ENCODE data around the gene UBE2D1. TPM values are rescaled to one million over a fixed set of nuclear protein-coding genes. Genes with fewer than 3 reads are reported as not detected.

Gene UBE2D1
- total RNA-seq, 1 donor, result 64.3 TPM

DNA sequence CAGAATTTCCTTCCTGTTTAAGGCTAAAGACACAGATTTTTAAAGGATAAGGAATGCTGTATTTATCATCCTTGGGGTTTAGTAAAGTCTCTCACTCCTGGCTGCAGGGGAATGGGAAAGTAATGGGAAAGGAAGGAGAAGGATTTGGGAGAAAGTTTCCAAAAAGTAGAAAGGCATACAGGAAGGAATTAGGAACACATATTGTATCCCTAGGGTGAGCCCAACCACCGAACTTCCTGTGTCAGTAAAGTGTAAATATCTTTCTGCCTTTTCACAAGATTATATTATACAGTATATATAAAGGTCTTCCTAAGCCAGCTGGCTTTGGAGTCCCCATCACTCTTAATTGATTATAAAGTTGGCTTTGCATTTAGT is 12.0 kb upstream of the UBE2D1 start:
- Histone ChIP-seq H3K4me1 (ENCODE audit: insufficient read depth, low read length) (peaks cover 14% of the 10 kb centered on the region), H3K27me3 (ENCODE audit: insufficient read depth, low read length) (no peaks in the 10 kb centered on the region), H3K9me3 (ENCODE audit: low read depth, low read length) (no peaks in the 10 kb centered on the region), H3K4me3 (ENCODE audit: low read length) (no peak overlapping the region)

DNA sequence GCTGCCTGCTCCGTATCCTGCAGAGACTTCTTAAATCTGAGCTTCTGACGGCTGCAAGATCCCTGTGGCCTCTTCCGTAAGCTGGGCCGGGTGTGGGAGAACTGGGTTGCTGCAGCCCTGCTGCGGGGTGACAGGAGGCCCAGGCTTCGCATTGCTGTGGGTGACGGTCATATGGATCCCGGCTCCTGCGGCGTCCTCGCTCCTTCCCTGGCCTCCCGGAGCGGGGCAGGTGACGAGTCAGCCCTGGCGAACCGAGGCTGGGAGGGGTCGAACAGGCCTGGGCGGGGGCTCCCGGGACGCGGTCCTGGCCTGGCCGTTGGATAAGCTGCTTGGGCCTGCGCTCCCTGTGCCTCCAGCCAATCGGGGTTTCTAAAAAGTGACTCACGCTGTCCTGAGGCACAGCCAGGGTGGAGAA is 7.8 kb upstream of the UBE2D1 start:
- H3K4me3 ChIP-seq (ENCODE audit: low read length), result no peak overlapping the region
- peaks cover 36% of the 10 kb centered on the region for H3K4me1 ChIP-seq (ENCODE audit: insufficient read depth, low read length)
- no peaks in the 10 kb centered on the region for H3K9me3 ChIP-seq (ENCODE audit: low read depth, low read length)
- H3K27me3 ChIP-seq (ENCODE audit: insufficient read depth, low read length), result no peaks in the 10 kb centered on the region

DNA sequence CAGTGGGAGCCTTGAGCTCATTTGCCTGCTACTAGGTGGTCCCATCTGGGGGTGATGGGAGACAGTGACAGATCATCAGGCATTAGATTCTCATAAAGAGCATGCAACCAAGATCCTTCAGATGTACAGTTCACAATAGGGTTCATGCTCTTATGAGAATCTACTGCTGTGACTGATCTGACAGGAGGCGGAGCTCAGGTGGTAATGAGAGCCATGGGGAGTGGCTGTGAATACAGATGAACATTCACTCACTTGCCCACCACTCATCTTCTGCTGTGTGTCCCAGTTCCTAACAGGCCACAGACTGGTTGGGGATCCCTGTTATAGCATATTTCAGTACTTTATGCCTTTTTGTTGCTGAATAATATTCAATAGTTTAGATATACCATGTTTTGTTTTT is 6.6 kb upstream of the UBE2D1 start:
- Histone ChIP-seq H3K27me3 (ENCODE audit: insufficient read depth, low read length) (no peaks in the 10 kb centered on the region), H3K9me3 (ENCODE audit: low read depth, low read length) (no peaks in the 10 kb centered on the region), H3K4me3 (ENCODE audit: low read length) (no peak overlapping the region), H3K4me1 (ENCODE audit: insufficient read depth, low read length) (peaks cover 29% of the 10 kb centered on the region)

DNA sequence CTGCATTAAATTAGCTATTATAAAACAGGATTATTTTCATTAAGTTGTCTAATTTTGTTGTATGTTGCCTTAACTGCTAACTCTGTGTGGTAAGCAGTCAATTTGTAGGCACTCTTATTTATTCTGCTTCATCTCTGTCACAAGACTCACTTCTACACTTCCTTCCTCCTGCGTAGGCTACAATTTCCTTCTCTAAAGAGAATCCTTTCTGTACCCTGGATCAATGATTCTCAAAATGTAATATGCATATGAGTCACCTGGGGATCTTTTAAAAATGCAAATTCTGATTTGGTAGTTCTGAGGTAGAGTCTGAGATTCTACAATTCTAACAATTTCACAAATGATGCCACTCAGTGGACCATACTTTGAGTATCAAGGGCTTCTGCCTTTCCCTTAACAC is 4.4 kb upstream of the UBE2D1 start:
- no peaks in the 10 kb centered on the region for H3K27me3 ChIP-seq (ENCODE audit: insufficient read depth, low read length)
- no peak overlapping the region for H3K4me3 ChIP-seq (ENCODE audit: low read length)
- peaks cover 32% of the 10 kb centered on the region for H3K4me1 ChIP-seq (ENCODE audit: insufficient read depth, low read length)
- no peaks in the 10 kb centered on the region for H3K9me3 ChIP-seq (ENCODE audit: low read depth, low read length)

DNA sequence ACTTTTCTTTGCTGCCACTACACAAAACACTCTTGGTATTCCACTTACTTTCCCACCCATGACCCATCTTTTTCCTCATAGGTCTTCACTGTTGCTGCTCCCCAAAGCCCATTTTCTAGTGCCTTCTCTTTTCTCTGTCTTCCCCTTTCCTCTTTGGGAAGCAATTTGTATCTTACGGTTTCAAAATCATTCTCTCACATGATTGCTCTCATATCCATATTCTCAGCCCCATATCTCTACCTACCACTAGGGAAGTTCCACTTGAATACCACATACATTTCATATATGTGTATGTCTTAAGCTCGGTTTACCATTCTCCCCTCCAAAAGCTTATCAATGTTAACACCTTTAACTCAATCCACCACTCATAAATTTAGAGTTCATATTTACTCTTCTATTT is 3.2 kb upstream of the UBE2D1 start:
- H3K9me3 ChIP-seq (ENCODE audit: low read depth, low read length), result no peaks in the 10 kb centered on the region

DNA sequence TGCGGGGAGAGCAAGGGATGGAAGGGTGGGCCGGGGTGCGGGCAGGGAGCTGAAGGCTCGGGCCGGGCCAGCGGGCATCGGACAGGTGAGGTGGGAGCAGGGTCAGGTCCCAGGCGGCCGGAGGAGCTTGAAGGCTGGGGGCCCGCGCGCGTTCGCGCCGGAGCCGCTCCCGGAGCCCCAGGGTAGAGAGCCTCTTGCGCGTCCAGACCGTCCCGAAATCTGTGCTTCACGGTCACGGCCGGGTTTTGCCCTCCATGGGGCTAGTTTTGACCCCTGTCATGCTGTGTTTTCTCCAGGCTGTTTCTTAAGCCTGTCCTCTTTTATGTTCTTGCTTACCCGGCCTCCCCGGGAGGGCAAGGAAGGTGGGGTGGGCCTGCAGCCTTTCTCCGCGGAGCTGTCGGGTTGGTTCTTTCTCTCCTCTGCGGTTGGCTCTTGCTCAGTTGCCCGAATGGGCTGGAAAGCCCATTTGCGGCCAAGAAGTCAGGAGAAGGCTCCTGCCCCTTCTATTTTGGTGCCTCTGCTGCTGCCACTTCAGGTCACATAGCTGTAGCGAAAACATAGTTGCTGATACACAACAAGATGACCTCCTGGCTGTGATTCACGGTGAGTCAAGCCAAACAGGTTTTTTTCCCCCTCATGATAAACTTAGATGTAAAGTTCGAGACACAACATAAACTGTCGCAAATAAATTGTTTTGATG is 650 bp downstream of the UBE2D1 start:
- H3K9me3 ChIP-seq (ENCODE audit: low read depth, low read length), result no peaks in the 10 kb centered on the region
- peaks cover 52% of the 10 kb centered on the region for H3K4me1 ChIP-seq (ENCODE audit: insufficient read depth, low read length)
- no peaks in the 10 kb centered on the region for H3K27me3 ChIP-seq (ENCODE audit: insufficient read depth, low read length)
- H3K4me3 ChIP-seq (ENCODE audit: low read length), result peak overlapping the region; percentile 84

More for the DNA sequence above, 3.2 kb upstream of the UBE2D1 start:
- Histone ChIP-seq H3K4me1 (ENCODE audit: insufficient read depth, low read length) (peaks cover 43% of the 10 kb centered on the region), H3K27me3 (ENCODE audit: insufficient read depth, low read length) (no peaks in the 10 kb centered on the region), H3K4me3 (ENCODE audit: low read length) (no peak overlapping the region)

DNA sequence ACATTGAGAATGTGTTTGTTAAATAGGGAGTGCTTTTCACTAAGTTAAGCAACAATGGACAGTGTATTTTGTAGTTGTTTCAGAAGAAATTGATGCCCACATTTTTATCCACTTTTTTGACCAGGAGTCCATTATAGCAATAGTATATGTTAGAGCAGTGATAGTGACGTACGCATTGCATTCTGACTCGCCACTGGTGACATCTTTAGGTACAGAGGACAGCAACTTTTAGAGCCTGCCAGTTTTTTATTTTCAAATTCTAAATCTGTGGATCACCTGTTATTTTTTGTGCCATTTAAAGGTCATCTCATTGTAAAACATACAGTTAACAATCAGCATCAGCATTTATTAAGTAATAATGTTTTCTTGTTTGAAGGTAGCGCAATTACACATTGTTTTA is 1.4 kb downstream of the UBE2D1 start:
- Histone ChIP-seq H3K4me1 (ENCODE audit: insufficient read depth, low read length) (peaks cover 44% of the 10 kb centered on the region), H3K9me3 (ENCODE audit: low read depth, low read length) (no peaks in the 10 kb centered on the region), H3K27me3 (ENCODE audit: insufficient read depth, low read length) (no peaks in the 10 kb centered on the region), H3K4me3 (ENCODE audit: low read length) (peak overlapping the region; percentile 84)

DNA sequence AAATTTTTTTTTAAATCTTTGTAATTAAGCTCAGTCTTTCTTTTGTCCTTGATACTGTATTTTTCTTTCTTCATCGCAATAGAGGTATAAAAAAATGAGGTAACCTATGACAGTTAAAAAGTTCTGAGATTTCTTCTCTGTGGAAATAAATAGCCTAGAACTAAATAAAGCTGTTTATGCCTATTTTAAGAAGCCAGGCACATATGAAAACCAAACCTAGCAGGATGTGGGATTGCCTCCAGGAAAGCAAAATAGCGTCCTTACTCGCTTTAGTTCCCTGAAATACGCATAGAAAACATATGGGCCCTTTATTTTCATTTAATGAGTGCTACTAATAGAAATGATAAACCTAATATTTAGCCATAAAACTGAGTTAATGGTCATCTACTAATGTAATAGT is 6.6 kb downstream of the UBE2D1 start:
- Histone ChIP-seq H3K4me1 (ENCODE audit: insufficient read depth, low read length) (peaks cover 25% of the 10 kb centered on the region), H3K9me3 (ENCODE audit: low read depth, low read length) (no peaks in the 10 kb centered on the region)

DNA sequence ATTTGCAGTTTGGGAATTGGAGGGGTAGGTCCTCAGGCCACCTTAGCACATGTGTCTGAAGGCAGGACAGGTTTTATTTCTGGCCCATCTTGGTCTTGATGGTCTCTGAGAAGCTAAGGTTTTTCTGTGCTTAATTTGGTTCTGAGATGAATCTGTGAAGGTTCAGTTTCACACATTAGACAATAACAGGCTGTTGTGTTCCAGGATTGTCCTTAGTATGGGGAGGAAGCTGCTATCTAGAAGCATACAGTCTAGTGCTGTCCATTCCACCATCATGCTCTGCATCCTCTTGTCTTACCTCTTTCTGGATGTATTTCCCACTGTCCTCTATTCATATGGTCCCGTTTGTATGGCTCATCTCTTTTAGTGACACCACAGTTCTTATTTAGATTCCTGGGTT is 7.1 kb downstream of the UBE2D1 start:
- H3K9me3 ChIP-seq (ENCODE audit: low read depth, low read length), result no peaks in the 10 kb centered on the region
- no peaks in the 10 kb centered on the region for H3K27me3 ChIP-seq (ENCODE audit: insufficient read depth, low read length)
- no peak overlapping the region for H3K4me3 ChIP-seq (ENCODE audit: low read length)
- H3K4me1 ChIP-seq (ENCODE audit: insufficient read depth, low read length), result peaks cover 21% of the 10 kb centered on the region

More for the DNA sequence above, 6.6 kb downstream of the UBE2D1 start:
- Histone ChIP-seq H3K27me3 (ENCODE audit: insufficient read depth, low read length) (no peaks in the 10 kb centered on the region), H3K4me3 (ENCODE audit: low read length) (no peak overlapping the region)

DNA sequence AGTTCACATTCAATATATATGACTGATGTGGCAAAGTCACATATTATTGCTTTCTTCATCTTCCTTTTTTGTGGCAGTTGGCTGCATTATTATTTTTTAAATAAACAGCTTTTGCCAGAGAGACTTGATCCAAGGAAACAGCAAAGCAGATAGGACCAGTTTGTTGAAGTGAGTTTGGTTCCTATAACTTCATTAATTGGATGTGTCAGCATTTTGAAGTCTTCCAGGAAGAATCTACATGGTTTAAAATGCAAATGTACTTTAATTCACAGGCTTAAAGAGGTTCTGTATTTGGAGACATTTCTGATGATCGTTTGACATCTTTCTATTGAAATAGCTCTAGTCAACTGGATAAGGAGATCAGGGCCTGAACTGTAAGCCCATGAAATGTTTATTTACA is 13.2 kb downstream of the UBE2D1 start:
- Histone ChIP-seq H3K9me3 (ENCODE audit: low read depth, low read length) (no peaks in the 10 kb centered on the region), H3K27me3 (ENCODE audit: insufficient read depth, low read length) (no peaks in the 10 kb centered on the region), H3K4me3 (ENCODE audit: low read length) (no peak overlapping the region), H3K4me1 (ENCODE audit: insufficient read depth, low read length) (peaks cover 45% of the 10 kb centered on the region)

DNA sequence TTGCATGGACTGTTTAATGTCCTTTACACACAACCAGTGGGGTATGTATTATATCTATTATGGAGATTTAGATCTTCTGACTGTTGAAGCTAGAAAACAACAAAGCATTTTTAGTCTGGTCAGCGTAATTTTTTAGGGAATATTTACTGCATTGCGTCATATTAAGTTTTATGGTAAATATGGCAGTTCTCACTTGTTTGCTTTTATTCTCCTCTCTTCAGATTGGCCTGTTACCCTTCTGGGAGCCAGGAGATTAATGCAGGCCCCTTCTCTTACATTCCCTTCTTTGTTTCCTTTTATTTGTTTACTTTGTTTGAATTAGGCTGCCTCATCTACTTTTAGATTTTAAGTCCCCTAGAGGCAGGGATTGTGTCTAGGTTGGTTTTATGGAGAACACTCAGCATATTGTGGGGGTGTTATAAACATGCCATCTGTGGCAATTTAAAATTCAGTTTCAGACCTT is 13.8 kb downstream of the UBE2D1 start:
- no peak overlapping the region for H3K4me3 ChIP-seq (ENCODE audit: low read length)
- peaks cover 49% of the 10 kb centered on the region for H3K4me1 ChIP-seq (ENCODE audit: insufficient read depth, low read length)
- H3K27me3 ChIP-seq (ENCODE audit: insufficient read depth, low read length), result no peaks in the 10 kb centered on the region

DNA sequence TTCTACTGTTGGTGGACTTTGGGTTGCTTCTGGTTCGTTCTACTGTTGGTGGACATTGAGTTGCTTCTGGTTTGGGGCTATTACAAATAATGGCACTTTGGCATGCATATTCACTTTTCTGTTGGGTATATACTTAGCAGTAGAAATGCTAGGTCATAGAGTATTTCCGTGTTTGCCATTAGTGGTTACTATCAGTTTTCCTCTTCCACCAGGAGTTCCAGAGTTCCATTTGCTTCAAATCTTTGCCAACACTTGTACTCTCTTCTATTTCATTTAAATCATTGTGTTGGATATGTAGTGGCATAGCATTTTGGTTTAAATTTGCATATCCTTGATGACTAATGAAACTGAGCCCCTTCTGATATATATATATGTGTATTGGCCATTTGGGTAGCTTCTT is 15.2 kb downstream of the UBE2D1 start:
- no peaks in the 10 kb centered on the region for H3K9me3 ChIP-seq (ENCODE audit: low read depth, low read length)
- H3K4me1 ChIP-seq (ENCODE audit: insufficient read depth, low read length), result peaks cover 49% of the 10 kb centered on the region
- H3K27me3 ChIP-seq (ENCODE audit: insufficient read depth, low read length), result no peaks in the 10 kb centered on the region
- H3K4me3 ChIP-seq (ENCODE audit: low read length), result no peak overlapping the region

More for the DNA sequence above, 13.8 kb downstream of the UBE2D1 start:
- no peaks in the 10 kb centered on the region for H3K9me3 ChIP-seq (ENCODE audit: low read depth, low read length)

DNA sequence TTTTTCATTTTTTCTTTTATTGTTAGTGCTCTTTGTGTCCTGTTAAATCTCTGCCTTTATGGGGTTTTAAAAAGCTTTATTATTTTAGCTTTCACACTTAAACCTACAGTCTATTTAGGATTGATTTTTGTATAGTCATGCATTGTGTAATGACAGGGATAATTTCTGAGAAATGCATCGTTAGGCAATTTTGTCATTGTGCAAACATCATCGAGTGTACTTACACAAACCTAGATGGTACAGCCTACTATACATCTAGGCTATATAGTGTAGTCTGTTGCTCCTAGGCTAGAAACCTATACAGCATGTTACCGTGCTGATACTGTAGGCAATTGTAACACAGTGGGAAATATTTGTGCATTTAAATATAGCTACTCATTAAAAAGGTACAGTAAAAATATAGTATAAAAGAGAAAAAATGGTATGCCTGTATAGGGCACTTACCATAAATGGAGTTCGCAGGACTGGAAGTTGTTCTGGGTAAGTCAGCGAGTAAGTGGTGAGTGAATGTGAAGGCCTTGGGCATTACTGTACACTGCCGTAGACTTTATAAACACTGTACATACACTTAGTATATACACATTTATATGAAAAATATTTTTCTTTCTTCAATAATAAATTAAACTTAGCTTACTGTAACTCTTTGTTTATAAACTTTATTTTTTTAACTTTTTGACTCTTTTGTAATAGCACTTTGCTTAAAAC is 16.0 kb downstream of the UBE2D1 start:
- peaks cover 49% of the 10 kb centered on the region for H3K4me1 ChIP-seq (ENCODE audit: insufficient read depth, low read length)

DNA sequence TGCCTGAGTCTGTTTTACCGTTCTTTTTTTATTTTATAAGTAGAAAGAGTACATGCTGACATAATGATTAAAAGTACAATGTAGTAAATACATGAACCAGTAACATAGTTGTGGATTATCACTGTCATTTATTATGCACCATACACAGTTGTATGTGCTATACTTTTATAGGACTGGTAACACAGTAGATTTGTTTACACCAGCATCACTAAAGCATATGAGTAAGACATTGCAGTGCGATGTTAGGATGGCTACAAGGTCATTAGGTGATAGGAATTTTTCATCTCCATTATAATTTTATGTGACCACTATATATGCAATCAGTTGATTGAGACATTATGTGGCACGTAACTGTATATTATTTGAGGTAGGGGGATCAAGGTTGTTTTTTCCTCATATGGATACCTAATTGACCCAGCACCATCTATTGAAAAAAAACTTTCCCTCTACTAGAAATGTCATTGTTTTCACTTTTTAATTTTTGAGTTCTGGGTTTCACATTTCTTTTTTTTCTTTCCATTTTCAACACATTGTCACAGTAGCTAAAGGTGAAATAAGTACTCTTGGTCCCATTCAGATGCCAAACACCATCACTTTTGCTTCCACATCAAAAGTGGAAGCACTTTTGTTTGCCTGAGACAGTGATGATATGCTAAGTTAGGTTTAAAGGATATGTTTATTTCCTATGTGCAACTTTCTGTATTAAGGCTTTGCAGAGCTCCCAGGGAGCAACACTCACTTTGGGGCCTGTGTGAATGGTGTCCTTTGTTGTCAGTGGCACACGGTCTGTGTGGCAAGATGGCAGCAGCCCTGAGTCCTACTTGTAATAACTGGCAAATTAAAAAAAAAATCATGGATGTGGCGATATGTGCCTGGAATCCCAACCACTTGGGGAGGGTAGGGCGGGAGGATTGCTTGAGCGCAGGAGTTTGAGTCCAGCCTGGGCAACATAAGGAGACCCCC is 17.1 kb downstream of the UBE2D1 start:
- H3K4me3 ChIP-seq (ENCODE audit: low read length), result no peak overlapping the region
- no peaks in the 10 kb centered on the region for H3K27me3 ChIP-seq (ENCODE audit: insufficient read depth, low read length)
- peaks cover 49% of the 10 kb centered on the region for H3K4me1 ChIP-seq (ENCODE audit: insufficient read depth, low read length)
- H3K9me3 ChIP-seq (ENCODE audit: low read depth, low read length), result no peaks in the 10 kb centered on the region

More for the DNA sequence above, 16.0 kb downstream of the UBE2D1 start:
- H3K4me3 ChIP-seq (ENCODE audit: low read length), result no peak overlapping the region
- H3K9me3 ChIP-seq (ENCODE audit: low read depth, low read length), result no peaks in the 10 kb centered on the region
- H3K27me3 ChIP-seq (ENCODE audit: insufficient read depth, low read length), result no peaks in the 10 kb centered on the region

All from mononuclear cell (primary cell).